GM18909 (cell line): ENCODE results near the gene SCLY.

Source experiments
- ATAC-seq: cut with Tn5 transposase; IDR thresholded peaks from one replicate; pipeline ENCODE4 v1.9.1; 2021; ENCODE audit warnings: mild to moderate bottlenecking; ENCODE audit not compliant: unreplicated experiment, poor library complexity

Gene SCLY

DNA sequence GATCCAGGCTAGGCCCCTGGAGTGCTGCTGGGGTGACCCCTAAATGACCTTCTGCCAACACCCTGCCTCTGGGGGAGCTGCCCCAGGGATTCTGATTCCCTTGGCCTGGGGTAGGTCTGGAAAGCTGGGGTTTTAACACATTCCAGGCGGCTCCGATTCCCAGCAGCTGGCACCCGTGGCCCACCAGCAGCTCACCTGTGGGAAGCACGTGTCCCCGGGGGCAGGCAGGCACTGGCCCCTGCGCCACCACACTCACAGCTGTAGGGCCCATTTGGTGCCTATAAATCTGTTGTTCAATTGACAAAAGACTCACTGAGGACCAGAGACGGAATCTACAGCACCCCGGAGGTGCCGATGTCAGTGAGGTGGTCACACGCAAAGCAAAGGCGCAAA, 73.6 kb downstream of the SCLY start:
- no peak for ATAC-seq

DNA sequence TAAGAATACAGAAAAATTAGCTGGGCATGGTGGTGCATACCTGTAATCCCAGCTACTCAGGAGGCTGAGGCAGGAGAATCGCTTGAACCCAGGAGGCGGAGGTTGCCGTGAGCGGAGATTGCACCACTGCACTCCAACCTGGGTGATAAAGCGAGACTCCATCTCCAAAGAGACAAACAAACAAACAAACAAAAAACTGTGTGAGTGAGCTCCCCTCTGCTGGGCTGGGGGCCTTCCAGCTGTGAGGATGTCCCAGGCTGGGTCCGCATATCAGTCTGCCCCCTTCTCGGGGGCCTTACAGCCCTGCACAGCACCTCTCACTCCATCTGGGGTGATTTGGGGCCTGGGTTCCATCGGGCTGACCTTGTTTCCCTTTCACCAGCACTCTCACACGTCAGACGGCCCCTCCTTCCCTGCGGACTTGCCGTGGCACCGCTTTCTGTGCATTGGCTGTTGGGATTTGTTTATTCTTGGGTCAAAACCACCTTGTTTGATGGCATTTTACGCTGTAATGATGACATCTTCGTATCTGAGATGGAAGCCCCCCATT, 74.9 kb downstream of the SCLY start:
- ATAC-seq: no peak

DNA sequence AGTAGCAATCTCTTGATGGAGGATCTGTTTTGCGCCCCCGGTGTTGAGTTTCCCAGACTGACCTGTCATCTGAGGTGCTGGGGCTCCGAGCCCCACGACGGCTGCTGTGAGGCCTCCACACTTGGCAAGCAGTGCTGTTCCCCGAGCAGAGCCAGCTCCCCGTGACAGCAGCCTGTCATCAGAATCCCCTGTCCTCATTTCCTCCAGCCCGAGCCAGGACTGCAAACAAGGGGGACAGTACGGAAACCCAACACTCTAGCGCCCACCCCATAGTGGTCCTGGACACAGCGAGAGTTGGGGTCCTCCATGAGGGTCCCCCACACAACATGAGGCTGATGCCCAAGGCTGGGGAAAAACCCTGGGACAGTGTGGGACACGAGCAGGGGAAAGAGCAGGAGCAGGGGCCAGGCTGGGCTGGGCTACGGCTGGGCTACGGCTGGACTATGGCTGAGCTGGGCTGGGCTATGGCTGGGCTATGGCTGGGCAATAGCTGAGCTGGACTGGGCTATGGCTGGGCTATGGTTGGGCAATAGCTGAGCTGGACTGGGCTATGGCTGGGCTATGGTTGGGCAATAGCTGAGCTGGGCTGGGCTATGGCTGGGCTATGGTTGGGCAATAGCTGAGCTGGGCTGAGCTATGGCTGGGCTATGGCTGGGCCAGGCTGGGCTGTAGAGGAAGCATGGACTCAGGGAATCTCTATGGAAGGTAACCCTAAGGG, 76.2 kb downstream of the SCLY start:
- ATAC-seq: no peak

DNA sequence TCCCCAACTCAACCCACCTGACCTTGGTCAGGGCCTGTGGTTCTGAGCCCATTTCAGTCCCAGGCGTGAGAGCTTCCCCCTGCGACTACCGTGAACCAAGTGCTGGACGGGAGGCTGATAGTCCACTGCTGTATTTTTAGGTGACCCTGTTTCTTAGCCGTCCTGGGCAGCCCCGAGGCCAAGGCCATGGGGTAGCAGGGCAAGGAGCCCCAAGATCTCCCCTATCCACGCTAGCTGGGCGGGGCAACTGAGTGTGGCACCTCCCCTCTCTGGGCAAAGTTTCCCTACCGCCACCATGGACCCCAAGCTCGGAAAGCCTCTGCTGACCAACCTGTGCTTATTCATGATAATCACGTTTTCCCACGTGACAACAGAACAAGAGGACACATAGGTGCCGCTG, 77.1 kb downstream of the SCLY start:
- ATAC-seq: no peak

DNA sequence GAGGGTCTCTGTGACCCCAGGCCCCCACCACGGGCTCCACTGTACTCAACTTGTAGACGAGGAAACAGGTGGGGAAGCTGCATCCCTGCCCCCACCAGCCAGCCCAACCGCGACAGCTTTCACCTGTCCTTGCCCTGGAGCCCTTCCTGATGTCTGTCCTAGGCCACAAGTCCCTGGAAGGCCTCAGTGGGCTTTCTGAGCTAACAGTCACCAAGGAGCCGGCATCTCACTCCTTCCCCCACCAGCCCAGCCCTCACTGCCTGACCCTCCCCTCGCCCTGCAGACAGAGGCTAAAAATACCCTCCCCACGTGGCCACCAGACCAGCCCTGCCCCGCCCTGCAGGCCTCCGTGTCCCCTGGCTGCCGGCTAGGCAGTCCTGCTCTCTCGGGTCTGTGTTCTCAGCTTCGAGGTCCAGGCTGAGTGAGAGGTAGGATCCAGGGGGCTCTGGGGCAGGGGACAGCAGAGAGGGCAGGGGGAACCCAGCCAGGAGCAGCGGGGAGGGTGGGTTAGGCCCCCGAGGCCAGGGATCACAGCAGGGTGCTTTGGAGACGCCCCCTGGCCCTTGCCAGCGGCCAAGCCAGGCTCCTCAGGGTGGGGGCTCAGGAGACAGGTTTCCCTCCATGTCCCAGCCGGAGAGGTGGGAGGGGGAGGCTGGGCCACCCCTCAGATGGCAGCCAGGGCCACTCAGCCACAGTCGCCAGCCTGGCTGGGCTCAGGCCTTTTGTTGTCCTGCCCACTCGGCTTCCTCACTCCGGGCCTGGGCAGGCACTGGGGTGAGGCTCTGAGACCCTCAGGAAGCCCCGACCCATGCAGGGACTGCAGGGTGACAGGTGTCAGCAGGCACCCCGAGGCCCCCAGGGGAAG, 77.8 kb downstream of the SCLY start, which contains the start of gene KLHL30:
Gene KLHL30 (plus strand): TSS at position 338 of the 865 bp plus-strand sequence. CDS start 2,087 bp downstream, outside the sequence.
- ATAC-seq: no peak

DNA sequence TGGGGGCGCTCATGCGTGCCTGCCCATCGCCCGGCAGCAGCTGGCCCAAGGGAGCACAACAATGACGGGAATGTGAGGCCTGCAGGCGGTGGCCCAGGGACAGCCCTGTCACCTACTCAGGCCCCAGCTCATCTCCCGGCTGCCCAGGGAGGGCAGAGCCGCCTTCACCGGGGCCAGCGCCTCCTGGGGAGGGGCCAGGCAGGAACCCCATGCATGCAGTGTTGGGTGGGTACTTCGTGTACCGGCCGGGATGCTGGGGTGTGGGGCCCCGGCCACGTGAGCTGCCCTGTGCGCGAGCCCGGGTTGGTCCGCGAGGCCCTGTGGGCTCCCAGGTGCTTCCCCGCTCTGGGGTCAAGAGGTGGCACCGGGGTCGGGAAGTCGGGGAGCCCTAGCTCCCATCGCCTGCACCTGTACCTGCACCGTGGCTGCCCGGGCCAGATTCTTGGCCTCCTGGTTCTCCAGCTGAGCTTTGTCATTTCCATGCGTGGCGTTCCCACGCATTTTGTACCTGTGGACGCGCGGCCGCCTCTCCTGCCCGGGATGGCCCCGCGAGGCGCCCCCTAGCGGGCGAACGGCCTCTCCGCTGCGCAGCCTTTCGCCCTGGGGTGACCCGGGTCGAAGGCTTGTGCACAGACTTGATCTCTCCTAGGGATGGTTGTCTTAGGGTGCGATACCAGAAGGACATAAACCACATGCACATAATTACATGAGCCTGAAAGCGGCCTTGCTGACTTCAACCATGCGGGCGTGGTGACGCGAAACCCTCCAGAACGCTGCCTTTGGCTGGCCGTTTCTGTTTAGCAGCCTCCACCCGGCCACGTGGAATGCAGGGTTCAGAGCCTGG, 78.6 kb downstream of the SCLY start:
- no peak for ATAC-seq

DNA sequence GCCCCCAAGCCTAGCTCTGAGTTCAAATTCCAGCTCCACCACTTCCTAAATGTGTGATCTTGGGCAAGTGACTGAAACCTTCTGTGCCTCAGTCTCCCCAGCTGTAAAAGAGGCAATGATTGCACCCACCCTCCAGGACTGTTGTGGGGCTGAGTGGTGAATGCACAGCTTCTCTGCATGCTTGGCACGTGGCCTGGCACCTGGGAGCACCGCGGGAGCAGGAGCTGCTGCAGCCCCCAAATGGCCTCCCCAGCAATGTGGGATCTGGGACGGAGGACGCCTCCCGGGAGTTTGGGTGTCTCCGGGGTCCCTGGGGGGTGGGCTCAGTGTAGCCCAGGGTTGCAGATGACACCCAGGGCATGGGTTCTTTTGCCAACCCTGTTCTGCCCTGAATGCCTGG, 79.2 kb downstream of the SCLY start:
- ATAC-seq: no peak

DNA sequence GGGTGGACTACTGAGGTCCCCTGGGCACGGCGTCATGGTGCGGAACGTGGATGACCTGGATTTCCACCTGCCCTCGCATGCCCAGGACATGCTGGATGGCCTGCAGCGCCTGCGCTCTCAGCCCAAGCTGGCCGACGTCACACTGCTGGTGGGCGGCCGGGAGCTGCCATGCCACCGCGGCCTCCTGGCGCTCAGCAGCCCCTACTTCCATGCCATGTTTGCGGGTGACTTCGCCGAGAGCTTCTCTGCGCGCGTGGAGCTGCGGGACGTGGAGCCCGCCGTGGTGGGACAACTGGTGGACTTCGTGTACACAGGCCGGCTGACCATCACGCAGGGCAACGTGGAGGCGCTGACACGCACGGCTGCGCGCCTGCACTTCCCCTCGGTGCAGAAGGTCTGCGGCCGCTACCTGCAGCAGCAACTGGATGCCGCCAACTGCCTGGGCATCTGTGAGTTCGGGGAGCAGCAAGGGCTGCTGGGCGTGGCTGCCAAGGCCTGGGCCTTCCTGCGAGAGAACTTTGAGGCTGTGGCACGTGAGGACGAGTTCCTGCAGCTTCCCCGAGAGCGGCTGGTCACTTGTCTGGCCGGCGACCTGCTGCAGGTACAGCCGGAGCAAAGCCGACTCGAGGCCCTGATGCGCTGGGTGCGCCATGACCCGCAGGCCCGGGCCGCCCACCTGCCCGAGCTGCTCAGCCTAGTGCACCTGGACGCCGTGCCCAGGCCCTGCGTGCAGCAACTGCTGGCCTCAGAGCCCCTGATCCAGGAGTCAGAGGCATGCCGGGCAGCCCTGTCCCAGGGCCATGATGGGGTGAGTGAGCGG, 80.1 kb downstream of the SCLY start:
- no peak for ATAC-seq

DNA sequence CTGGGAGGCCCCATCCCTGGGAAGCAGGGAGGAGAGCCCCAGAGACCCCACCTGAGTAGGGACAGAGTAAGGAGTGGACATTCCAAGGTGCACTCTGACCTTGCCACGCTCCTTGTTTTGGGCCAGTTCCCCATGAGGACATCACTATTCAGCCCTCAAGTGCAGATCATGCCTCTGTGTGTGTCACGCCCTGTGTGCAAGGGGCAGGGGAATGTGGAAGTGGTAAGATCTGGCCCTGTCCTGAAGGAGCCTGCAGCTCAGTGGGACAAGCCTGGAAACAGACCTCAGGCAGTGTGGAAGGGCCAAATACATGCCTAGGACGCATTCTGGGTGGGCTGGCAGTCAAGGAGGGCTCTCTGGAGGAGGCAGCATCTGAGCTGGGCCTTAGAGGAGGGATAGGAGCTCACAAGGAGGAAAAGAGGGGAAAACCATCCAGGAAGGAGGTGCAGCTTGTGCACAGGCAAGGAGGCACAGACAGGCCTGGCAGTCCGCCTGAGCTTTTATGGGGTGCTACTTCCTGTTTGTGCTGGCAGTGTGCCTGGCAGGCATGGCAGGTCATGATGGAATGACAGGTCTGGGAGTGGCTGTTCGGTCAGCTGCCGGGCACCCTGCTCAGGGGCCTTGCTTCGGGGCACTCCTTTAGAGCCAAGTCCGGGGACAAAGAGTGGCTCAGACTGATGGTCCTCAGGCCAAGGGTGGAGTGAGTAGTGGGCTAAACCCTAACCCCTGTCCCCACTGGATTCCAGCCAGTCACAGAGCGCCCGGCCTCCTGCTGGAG, 80.9 kb downstream of the SCLY start:
- ATAC-seq: no peak

DNA sequence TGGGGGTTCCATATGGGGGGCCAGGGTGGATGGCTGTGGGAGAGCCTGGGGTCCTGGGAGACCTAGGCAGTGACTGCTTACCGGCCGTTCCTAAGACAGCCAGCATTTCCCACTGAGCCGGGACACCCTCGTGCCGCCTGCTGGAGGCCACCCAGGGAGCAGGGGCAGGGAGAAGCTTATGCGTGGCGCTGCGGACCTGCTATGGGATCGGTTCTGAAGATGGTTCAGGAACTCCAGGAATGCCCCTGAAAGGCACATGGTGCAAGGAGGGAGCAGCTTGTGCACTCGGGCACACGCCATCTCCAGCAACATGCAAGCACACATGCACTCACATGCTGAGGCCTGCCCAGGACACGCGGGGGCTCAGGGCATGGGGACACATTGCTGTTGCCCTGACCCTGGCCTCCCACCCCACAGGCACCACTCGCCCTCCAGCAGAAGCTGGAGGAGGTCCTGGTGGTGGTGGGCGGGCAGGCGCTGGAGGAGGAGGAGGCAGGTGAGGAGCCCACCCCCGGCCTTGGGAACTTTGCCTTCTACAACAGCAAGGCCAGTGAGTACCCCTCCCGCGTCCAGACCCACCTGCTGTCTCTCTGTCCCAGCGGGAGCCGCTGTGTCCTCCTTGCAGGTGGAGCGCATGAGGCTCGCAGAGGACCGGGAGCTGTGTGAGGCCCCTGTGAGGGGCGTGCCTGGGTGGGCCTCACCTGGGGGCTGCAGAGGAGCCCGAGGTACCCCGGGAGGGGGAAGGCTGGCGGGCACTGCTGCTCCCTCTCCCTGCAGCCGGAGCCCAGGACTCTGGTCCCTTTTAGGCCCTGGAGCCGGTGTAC, 81.8 kb downstream of the SCLY start:
- no peak for ATAC-seq

DNA sequence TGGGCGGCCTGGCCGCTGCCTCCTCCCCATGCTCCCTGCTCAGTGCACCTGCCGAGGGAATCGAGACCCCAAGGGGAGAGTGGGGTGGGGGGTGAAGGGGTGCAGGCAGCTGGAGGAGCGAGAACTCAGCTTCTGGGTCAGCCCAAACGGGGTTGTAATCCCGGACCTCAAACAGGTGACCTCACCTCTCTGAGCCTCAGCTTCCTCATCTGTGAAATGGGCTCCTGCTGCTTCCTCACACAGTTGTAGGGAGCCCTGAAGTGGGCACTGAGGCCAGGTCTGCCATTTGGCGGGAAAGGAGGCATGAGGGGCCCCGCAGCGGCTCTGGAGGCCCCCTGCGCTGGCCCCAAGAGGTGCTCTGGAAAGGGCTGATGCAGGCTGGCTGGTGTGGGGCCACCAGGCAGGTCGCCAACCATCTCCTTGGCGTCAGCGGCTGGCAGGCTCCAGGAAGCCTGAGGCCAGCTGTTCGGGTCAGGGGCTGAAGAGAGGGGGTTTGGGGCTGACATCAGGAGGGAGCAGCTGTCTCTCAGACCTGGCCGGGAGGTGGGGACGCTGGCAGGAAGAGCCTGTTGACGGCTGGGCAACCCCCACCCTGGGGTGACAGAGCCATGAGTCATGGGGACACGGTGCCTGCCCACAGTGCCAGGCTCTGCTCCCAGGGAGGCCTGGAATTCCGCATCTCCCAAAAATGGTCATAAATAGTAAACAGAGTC, 82.6 kb downstream of the SCLY start:
- ATAC-seq: no peak

DNA sequence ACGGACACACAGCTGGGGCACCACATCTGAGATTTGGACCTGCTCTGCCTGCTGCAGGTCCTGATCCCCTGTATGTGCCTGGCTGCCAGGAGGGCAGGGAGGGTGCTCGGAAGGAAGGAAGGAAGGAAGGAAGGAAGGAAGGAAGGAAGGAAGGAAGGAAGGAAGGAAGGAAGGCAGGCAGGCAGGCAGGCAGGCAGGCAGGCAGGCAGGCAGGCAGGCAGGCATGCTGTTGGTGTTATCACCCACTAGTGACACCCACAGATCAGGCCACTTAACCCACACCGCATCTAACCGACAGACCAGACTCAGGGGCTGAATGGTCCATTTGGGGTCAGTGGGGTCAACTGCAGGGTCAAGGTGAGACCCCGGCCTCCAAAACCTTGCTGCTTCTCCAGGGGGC, 83.5 kb downstream of the SCLY start:
- no peak for ATAC-seq

DNA sequence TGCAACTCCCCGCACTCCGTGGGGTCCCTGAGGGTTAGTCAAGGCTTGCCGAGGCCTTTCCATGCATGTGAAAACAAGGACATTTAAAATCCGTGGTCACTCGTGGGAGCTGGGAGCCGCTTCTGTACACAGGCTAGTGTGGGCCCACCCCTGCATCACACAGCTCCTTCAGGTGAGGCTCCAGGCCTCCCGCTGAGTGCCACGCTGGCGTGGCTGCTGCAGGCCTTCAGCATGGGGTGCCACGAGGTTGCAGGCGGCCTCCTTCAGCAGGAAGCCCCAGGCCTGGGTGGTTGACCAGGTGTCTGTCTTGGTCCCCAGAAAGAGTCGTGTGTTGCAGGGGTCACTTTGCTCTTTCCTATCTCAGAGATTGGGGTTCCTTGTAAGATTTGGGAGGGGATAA, 84.2 kb downstream of the SCLY start:
- no peak for ATAC-seq

DNA sequence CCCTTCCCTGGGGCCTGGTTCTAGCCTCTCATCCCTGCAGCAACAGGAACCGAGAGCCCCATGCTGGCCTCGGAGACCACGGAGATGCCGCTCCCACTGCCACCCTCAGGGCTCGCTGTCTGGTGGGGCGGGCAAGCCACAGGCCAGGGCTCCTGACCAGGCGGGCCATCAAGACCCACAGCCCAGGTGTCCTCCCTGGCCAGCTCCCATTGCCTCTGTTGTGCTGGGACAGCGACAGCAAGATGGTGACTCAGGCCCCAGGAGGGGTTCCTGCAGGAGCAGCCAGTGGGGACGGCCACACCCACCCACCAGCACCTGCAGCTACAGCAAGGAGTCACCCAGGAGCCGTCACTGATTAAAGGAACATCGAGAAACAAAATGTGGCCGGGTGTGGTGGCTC, 85.0 kb downstream of the SCLY start:
- ATAC-seq: no peak

DNA sequence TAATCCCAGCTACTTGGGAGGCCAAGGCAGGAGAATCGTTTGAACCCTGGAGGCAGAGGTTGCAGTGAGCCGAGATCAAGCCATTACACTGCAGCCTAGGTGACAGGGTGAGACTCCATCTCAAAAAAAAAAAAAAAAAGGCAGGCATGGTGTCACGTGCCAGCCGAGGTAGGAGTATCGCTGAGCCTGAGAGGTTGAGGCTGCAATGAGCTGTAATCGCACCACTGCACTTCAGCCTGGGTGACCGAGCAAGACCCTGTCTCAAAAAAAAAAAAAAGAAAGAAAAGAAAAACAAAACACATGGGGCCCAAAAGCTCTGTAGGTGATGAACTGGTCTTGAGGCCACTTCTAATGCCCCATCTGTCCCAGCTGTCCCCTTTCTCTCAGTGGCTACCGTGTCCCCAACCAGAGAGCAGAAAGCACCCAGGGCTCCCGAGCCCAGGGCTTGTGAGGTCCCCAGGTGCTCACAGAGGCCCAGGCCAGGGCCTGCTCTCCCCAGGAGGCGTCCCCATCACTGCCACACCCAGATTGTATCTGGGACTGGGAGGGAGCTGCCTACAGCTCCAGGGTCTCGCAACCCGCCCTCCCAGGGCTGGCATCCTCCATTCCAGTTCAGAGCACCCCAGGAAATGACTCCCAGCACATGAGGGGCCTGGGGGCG, 86.2 kb downstream of the SCLY start:
- no peak for ATAC-seq

DNA sequence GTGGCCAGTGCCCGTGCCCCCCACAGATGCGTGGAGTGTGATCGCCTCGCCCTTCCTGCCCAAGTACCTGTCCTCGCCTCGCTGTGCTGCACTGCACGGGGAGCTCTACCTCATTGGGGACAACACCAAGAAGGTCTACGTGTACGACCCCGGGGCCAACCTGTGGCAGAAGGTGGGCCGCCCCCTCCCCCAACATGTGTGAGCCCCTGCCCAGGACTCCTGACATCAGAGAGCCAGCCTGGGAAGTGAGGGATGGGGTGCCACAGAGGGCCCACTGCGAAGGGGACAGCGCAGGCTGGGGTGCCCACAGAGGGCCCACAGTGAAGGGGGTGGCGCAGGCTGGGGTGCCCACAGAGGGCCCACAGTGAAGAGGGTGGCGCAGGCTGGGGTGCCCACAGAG, 88.2 kb downstream of the SCLY start:
- no peak for ATAC-seq
